C4-2B (cell line): ENCODE data around the gene CD48.

ENCODE experiments used
- ZFX ChIP-seq: fragments of 450-650 bp; IDR thresholded peaks from 2 replicates; pipeline ENCODE4 v1.6.1; 2017
- TF ChIP-seq, protein P1 (sequence below): fragments of 450-650 bp; conservative IDR thresholded peaks from 2 replicates; pipeline ENCODE4 v1.5.1; 2017; ENCODE audit warnings: mild to moderate bottlenecking

DNA sequence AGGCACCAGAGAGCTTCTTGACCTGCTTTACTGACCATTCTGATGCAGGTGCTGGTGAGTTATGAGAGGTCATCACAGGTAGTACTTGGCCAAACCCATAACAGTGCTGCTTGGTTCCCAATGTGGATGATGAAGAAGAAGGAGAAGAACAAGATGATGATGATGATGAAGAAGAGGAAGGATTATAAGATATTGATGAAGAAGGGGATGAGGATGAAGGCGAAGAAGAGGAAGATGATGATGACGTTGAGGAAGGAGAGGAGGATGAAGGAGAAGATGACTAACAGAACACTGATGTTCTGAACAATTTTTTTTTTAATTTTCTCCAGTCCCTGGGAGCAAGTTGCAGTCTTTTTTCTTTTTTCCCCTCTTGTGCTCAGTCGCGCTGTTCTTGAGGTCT lies 40.9 kb downstream of the CD48 start:
- TF ChIP-seq, protein P1, sequence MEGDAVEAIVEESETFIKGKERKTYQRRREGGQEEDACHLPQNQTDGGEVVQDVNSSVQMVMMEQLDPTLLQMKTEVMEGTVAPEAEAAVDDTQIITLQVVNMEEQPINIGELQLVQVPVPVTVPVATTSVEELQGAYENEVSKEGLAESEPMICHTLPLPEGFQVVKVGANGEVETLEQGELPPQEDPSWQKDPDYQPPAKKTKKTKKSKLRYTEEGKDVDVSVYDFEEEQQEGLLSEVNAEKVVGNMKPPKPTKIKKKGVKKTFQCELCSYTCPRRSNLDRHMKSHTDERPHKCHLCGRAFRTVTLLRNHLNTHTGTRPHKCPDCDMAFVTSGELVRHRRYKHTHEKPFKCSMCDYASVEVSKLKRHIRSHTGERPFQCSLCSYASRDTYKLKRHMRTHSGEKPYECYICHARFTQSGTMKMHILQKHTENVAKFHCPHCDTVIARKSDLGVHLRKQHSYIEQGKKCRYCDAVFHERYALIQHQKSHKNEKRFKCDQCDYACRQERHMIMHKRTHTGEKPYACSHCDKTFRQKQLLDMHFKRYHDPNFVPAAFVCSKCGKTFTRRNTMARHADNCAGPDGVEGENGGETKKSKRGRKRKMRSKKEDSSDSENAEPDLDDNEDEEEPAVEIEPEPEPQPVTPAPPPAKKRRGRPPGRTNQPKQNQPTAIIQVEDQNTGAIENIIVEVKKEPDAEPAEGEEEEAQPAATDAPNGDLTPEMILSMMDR, result no peak
- no peak for TF ChIP-seq ZFX
